ENCODE results near the gene STK24. TPM values are rescaled to one million over a fixed set of nuclear protein-coding genes. Genes with fewer than 3 reads are reported as not detected.

The STK24 gene
- total and polyA plus RNA-seq, 2 of the 4 experiments (the other 2 are of a cell fraction): 29.2 to 43.4 TPM

DNA sequence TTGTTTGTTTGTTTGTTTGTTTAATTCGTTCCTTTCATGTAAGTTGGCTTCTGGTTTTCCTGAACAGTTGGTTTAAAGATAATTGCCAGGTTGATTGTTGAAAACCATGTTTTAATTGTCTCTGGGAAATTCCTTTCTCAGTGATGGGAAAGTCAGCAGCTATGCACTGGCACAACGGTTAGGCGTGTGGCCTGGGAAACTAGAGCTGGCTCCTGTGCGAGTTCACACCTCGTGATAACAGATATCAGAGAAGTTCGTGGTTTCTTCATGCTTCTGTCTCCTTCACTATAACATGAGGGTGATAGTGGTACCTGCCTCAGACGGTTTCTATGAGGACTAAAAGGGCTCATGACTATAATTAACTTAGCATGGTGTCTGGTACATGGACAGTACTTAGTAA is 153.5 kb downstream of the STK24 start:
- ATAC-seq (ENCODE audit: low read depth) (no peak), DNase-seq (no peak)
- dilution Hi-C loops (cut with HindIII; ENCODE audit: low sequenced_read_pairs, unreplicated experiment) (no loop called here), in situ Hi-C loops (cut with MboI; ENCODE audit: low sequenced_read_pairs) (no loop called here), intact Hi-C loops (cut with micrococcal nuclease) (no loop called here)
- Histone ChIP-seq H3K4me1 (ENCODE audit: control insufficient read depth, insufficient read depth, low read length) (no peaks in the 10 kb centered on the region), H3K27ac (ENCODE audit: insufficient read depth, low read length) (no peak overlapping the region), H4K20me1 (ENCODE audit: insufficient read depth, low read length) (peaks cover 17% of the 10 kb centered on the region; the same call in 1 of the 2 replicates), H3K18ac (ENCODE audit: low read depth, low read length) (no peak overlapping the region), H2BK120ac (ENCODE audit: low read depth, low read length) (no peak overlapping the region), H3K4ac (ENCODE audit: low read depth, low read length) (no peak overlapping the region), H2BK5ac (ENCODE audit: low read depth, low read length, poor library complexity, severe bottlenecking) (no peak overlapping the region), H3K4me2 (ENCODE audit: low read depth, low read length) (no peak overlapping the region), H3K4me3 (ENCODE audit: insufficient read depth, low read depth, low read length) (no peak overlapping the region), H3K14ac (replicated peaks; ENCODE audit: low read depth, low read length) (no peak overlapping the region), H3K9ac (ENCODE audit: low read depth, low read length) (no peak overlapping the region), H2BK15ac (ENCODE audit: low read depth, low read length) (no peak overlapping the region), H4K5ac (ENCODE audit: low read depth, low read length) (no peak overlapping the region), H2BK20ac (ENCODE audit: low read depth, low read length) (no peak overlapping the region), H3K9me3 (ENCODE audit: control insufficient read depth, insufficient read depth, low read length) (no peaks in the 10 kb centered on the region), H4K8ac (ENCODE audit: low read depth in 2 of 2, low read length in 2 of 2) (no peak overlapping the region), H3K23ac (ENCODE audit: low read depth, low read length) (no peak overlapping the region), H3K9me1 (ENCODE audit: insufficient read depth, low read length) (peaks cover 26% of the 10 kb centered on the region), H3K27me3 (ENCODE audit: control insufficient read depth, insufficient read depth, low read length) (no peaks in the 10 kb centered on the region), H2AK9ac (replicated peaks; ENCODE audit: low read depth, low read length, poor library complexity) (no peak overlapping the region), H3K56ac (ENCODE audit: extremely low read depth, insufficient read depth, low read length) (no peak overlapping the region), H4K91ac (ENCODE audit: insufficient read depth, low read depth, low read length) (no peak overlapping the region), H3K36me3 (ENCODE audit: control insufficient read depth, insufficient read depth, low read length) (peaks cover 71% of the 10 kb centered on the region), H3K79me1 (ENCODE audit: low read depth in 1 of 2, low read length in 2 of 2) (peaks cover 5 to 51% of the 10 kb centered on the region in 2 experiments; a peak in 3 of 4 replicates), H2AK5ac (ENCODE audit: low read depth, low read length) (no peak overlapping the region), H2AFZ (replicated peaks; ENCODE audit: low read length, poor library complexity) (no peak overlapping the region)
- ChIA-PET POLR2A (ENCODE audit: unreplicated experiment) (no interaction called here), CTCF (interaction anchor here (0.5 kb wide), 2 partner anchors 277 to 579 kb away, joined by 5 to 6 read pairs; no protein-coding TSS in a partner anchor)
- TF ChIP-seq USF2 (IDR thresholded peaks at IDR 0.05; ENCODE audit: low read depth, low read length) (no peak), NFE2L2 (IDR thresholded peaks at IDR 0.05; ENCODE audit: low read depth, low read length) (no peak), RAD21 (IDR thresholded peaks at IDR 0.05; ENCODE audit: low read length) (no peak), MAZ (IDR thresholded peaks at IDR 0.05; ENCODE audit: borderline replicate concordance, low read depth, low read length) (no peak), MXI1 (IDR thresholded peaks at IDR 0.05; ENCODE audit: borderline replicate concordance, low read depth, low read length) (no peak), FOS (IDR thresholded peaks at IDR 0.05; ENCODE audit: low read depth, low read length) (no peak), CHD1 (IDR thresholded peaks at IDR 0.05; ENCODE audit: low read depth, low read length) (no peak), BHLHE40 (IDR thresholded peaks at IDR 0.05; ENCODE audit: low read depth, low read length) (no peak), POLR2A (IDR thresholded peaks at IDR 0.05; ENCODE audit: low read depth, low read length) (no peak), CEBPB (IDR thresholded peaks at IDR 0.05; ENCODE audit: low read depth, low read length) (no peak), SMC3 (IDR thresholded peaks at IDR 0.05; ENCODE audit: low read depth, low read length) (no peak), RCOR1 (IDR thresholded peaks at IDR 0.05; ENCODE audit: insufficient replicate concordance, low read length) (no peak), MAFK (IDR thresholded peaks at IDR 0.05; ENCODE audit: low read depth, low read length) (no peak), RFX5 (IDR thresholded peaks at IDR 0.05; ENCODE audit: low read depth, low read length) (no peak)
- TF ChIP-seq, protein P1, sequence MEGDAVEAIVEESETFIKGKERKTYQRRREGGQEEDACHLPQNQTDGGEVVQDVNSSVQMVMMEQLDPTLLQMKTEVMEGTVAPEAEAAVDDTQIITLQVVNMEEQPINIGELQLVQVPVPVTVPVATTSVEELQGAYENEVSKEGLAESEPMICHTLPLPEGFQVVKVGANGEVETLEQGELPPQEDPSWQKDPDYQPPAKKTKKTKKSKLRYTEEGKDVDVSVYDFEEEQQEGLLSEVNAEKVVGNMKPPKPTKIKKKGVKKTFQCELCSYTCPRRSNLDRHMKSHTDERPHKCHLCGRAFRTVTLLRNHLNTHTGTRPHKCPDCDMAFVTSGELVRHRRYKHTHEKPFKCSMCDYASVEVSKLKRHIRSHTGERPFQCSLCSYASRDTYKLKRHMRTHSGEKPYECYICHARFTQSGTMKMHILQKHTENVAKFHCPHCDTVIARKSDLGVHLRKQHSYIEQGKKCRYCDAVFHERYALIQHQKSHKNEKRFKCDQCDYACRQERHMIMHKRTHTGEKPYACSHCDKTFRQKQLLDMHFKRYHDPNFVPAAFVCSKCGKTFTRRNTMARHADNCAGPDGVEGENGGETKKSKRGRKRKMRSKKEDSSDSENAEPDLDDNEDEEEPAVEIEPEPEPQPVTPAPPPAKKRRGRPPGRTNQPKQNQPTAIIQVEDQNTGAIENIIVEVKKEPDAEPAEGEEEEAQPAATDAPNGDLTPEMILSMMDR (conservative IDR thresholded peaks at IDR 0.05; ENCODE audit: low read depth, low read length): no peak
- TF ChIP-seq, protein P2, sequence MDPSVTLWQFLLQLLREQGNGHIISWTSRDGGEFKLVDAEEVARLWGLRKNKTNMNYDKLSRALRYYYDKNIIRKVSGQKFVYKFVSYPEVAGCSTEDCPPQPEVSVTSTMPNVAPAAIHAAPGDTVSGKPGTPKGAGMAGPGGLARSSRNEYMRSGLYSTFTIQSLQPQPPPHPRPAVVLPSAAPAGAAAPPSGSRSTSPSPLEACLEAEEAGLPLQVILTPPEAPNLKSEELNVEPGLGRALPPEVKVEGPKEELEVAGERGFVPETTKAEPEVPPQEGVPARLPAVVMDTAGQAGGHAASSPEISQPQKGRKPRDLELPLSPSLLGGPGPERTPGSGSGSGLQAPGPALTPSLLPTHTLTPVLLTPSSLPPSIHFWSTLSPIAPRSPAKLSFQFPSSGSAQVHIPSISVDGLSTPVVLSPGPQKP (IDR thresholded peaks at IDR 0.05; ENCODE audit: borderline replicate concordance, low read depth, low read length): no peak
- BruUV-seq (replicated peaks): no TSS peak
- WGBS, 2 experiments (ENCODE audit: extremely low coverage in 2 of 2, insufficient read length in 1 of 2): no CpG with 5 or more reads among the region's 7 CpGs
